GM06990 (cell line): ENCODE measurements around the gene GCN1.

Experiments
- DNase-seq: peaks from one replicate; pipeline ENCODE4 v3.0.0-alpha.2; 2011; ENCODE audit not compliant: insufficient read length; ENCODE audit errors: extremely low read depth
- H3K27me3 ChIP-seq: replicated peaks from 2 replicates; pipeline ENCODE4 v1.6.0; 2011; ENCODE audit warnings: low read length; ENCODE audit not compliant: control insufficient read depth, insufficient read depth
- H3K36me3 ChIP-seq: 2 replicates; pipeline ENCODE4 v1.5.1; 2011; ENCODE audit warnings: low read length; ENCODE audit not compliant: control insufficient read depth, insufficient read depth
- H3K4me3 ChIP-seq: replicated peaks from 2 replicates; pipeline ENCODE4 v1.5.1; 2011; ENCODE audit warnings: low read depth, mild to moderate bottlenecking, control low read depth, low read length
- TF ChIP-seq, protein P1 (sequence below): IDR thresholded peaks from 2 replicates; pipeline ENCODE4 v1.5.1; 2011; ENCODE audit warnings: low read length, control low read depth, mild to moderate bottlenecking, inconsistent platforms; ENCODE audit not compliant: insufficient read depth, poor library complexity, severe bottlenecking

GCN1 gene

DNA sequence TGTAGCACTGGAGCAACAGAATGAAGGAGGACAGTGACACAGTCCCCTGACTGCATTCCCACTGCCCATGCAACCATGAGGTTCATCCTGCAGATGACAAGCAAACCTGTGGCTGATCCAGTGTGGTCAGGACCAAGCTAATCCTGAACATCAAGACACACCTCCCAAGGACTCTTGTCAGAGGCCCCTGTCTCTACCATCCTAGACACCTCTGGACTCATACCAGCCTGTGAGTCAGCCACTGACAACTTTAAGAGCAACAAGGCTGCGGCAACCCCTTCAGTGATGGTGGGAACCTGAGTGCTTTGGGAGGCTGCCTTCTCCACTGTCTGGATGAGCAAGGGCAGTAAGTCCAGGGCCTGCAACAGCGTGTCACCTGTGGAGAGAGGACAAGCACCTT lies 24.6 kb downstream of the GCN1 start:
- Histone ChIP-seq H3K36me3 (peaks cover 31% of the 10 kb centered on the region), H3K27me3 (no peaks in the 10 kb centered on the region), H3K4me3 (no peak overlapping the region)
- no peak for DNase-seq
- TF ChIP-seq, protein P1, sequence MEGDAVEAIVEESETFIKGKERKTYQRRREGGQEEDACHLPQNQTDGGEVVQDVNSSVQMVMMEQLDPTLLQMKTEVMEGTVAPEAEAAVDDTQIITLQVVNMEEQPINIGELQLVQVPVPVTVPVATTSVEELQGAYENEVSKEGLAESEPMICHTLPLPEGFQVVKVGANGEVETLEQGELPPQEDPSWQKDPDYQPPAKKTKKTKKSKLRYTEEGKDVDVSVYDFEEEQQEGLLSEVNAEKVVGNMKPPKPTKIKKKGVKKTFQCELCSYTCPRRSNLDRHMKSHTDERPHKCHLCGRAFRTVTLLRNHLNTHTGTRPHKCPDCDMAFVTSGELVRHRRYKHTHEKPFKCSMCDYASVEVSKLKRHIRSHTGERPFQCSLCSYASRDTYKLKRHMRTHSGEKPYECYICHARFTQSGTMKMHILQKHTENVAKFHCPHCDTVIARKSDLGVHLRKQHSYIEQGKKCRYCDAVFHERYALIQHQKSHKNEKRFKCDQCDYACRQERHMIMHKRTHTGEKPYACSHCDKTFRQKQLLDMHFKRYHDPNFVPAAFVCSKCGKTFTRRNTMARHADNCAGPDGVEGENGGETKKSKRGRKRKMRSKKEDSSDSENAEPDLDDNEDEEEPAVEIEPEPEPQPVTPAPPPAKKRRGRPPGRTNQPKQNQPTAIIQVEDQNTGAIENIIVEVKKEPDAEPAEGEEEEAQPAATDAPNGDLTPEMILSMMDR: no peak

DNA sequence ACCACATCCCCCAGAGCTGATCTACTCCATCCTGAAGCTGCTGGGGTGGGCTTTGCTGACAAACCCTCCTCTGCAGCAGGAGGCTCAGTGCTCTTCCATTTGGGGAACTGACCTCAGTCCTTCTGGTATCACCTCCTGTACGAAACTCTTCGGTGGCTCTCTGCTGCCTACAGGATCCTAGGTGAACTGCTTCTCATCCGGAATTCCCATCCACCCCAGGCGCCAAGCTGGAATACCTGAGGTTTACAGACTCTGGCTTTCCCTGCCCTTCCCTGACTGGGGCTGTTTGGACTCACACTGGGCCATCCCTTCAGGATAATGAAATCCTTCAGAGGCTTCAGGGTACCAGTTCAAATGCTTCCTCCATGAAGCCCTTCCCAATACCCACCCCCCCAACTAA lies 26.2 kb downstream of the GCN1 start:
- no peak overlapping the region for H3K4me3 ChIP-seq
- H3K27me3 ChIP-seq: no peaks in the 10 kb centered on the region
- TF ChIP-seq, protein P1: no peak
- DNase-seq: no peak
- peaks cover 30% of the 10 kb centered on the region for H3K36me3 ChIP-seq

- Histone ChIP-seq H3K36me3 (peaks cover 37% of the 10 kb centered on the region), H3K27me3 (no peaks in the 10 kb centered on the region), H3K4me3 (no peak overlapping the region)
- DNase-seq: peak; percentile 40
- TF ChIP-seq, protein P1: no peak
Observed at GRCh38 chr12:120167529-120168095, 26.9 kb downstream of the GCN1 start.

DNA sequence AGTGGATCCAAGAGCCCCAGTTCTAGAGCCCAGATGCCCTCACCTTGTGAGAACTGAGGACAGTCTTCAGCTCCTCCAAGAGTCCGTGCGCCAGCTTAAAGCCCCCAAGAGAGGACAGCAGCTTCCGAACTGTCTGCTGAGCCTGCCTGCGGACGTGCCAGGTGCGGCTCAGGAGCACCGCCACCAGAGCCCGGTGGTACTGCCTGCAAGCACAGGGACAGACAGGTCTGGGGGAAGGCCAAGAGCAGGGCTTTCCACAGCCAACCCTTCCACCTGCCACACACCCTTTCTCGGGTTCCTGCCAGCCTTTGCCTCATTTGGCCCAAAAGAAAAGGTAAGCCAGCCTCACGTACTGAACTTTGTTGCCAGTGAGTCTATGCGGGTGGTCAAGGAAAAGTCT lies 30.2 kb downstream of the GCN1 start:
- TF ChIP-seq, protein P1: no peak
- DNase-seq: no peak
- H3K36me3 ChIP-seq: peaks cover 57% of the 10 kb centered on the region
- no peaks in the 10 kb centered on the region for H3K27me3 ChIP-seq
- H3K4me3 ChIP-seq: no peak overlapping the region

DNA sequence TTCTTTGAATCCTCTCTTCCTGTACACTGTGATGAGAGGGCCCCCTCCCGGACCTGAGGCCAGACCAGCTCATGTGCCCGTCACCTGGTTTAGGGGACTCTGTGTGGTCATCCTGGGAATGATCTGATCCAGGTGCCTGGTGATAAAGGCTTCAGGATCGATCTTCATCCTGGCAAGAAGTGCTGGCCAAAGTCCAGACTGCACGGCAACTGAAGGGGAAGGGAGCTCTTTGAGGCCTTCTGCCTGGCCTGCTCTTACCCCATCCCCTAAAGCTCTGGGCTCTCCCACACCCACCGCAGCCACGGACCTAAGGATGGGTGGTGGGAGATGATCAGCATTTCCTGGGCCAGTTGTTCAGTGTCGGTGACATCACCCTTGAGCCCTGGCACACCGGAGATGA lies 31.8 kb downstream of the GCN1 start:
- H3K36me3 ChIP-seq: peaks cover 57% of the 10 kb centered on the region
- TF ChIP-seq, protein P1: no peak

DNA sequence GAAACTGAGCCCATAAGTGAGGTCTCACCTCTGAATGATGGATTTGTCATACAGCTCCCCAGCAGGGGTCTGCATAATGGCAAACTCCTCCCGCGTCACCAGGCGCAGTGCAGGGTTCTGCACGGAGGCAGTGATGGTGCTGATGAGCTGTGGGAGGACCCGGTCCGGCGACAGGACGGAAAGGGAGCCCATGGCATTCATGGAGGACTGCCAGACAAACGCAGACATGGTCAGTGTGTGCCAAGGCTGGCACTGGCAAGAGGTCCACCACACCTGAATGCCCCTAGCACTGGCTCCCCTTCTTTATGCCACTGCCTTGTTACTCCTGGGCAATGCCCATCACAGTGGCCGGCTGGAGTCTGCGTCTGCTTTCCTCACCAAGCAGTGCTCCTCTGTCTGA lies 32.7 kb downstream of the GCN1 start:
- Histone ChIP-seq H3K27me3 (no peaks in the 10 kb centered on the region), H3K36me3 (peaks cover 61% of the 10 kb centered on the region), H3K4me3 (no peak overlapping the region)
- no peak for DNase-seq
- TF ChIP-seq, protein P1: no peak

More for the DNA sequence above, 31.8 kb downstream of the GCN1 start:
- H3K27me3 ChIP-seq: no peaks in the 10 kb centered on the region
- DNase-seq: no peak
- H3K4me3 ChIP-seq: no peak overlapping the region
